Astrocyte of the spinal cord (primary cell): ENCODE measurements around the gene KRTAP10-4.
"Not testable (repeated sequence)": the region's sequence is repeated elsewhere in the genome, so short reads cannot be mapped to it uniquely, and the experiment has no call there.

Source experiments
- DNase-seq: peaks from one replicate; pipeline ENCODE4 v3.0.0; 2011; ENCODE audit warnings: low read depth, low spot score
- H3K4me3 ChIP-seq: 2 replicates; pipeline ENCODE4 v1.5.1; 2011; ENCODE audit warnings: low read depth, mild to moderate bottlenecking, low read length, moderate library complexity
- CTCF ChIP-seq: IDR thresholded peaks from 2 replicates; pipeline ENCODE4 v1.5.1; 2012; ENCODE audit warnings: low read depth, mild to moderate bottlenecking, low read length, inconsistent platforms
- in situ Hi-C: cut with HindIII; loops from 2 replicates; pipeline ENCODE4 v1.10.0; 2017; ENCODE audit warnings: low sequenced_read_pairs

Gene KRTAP10-4

GRCh38 chr21:44547656-44548331 is 25.7 kb upstream of the KRTAP10-4 start:
- TF ChIP-seq CTCF, result no peak
- no peak for DNase-seq
- H3K4me3 ChIP-seq, result no peak overlapping the region
- in situ Hi-C loops, result no loop called here

GRCh38 chr21:44548381-44548780 is 25.1 kb upstream of the KRTAP10-4 start:
- no peak overlapping the region for H3K4me3 ChIP-seq
- in situ Hi-C loops, result no loop called here
- no peak for DNase-seq
- TF ChIP-seq CTCF, result no peak

GRCh38 chr21:44548922-44549321 is 24.6 kb upstream of the KRTAP10-4 start:
- TF ChIP-seq CTCF, result no peak
- H3K4me3 ChIP-seq, result no peak overlapping the region
- in situ Hi-C loops, result no loop called here
- no peak for DNase-seq

- H3K4me3 ChIP-seq, result no peak overlapping the region
- in situ Hi-C loops, result no loop called here
- DNase-seq, result no peak
- no peak for TF ChIP-seq CTCF
Measured at GRCh38 chr21:44549525-44550211, 23.9 kb upstream of the KRTAP10-4 start.

GRCh38 chr21:44550285-44550684 is 23.2 kb upstream of the KRTAP10-4 start:
- in situ Hi-C loops, DNase-seq, H3K4me3 ChIP-seq: not testable (repeated sequence)

GRCh38 chr21:44550807-44551206 is 22.7 kb upstream of the KRTAP10-4 start:
- in situ Hi-C loops, result no loop called here
- TF ChIP-seq CTCF, result no peak
- no peak for DNase-seq
- H3K4me3 ChIP-seq, result no peak overlapping the region

GRCh38 chr21:44551340-44551961 is 22.1 kb upstream of the KRTAP10-4 start, which contains the start of gene KRTAP10-2:
KRTAP10-2 (minus strand) TSS chr21:44551505; CDS start chr21:44551458, 47 bp downstream.
- in situ Hi-C loops, result no loop called here
- no peak for DNase-seq

More at GRCh38 chr21:44551340-44551961, 22.1 kb upstream of the KRTAP10-4 start, which contains the start of gene KRTAP10-2:
- TF ChIP-seq CTCF, result no peak
- H3K4me3 ChIP-seq, result no peak within 1 kb of the TSS
